ENCODE measurements around the gene HDAC9.

The HDAC9 gene

DNA sequence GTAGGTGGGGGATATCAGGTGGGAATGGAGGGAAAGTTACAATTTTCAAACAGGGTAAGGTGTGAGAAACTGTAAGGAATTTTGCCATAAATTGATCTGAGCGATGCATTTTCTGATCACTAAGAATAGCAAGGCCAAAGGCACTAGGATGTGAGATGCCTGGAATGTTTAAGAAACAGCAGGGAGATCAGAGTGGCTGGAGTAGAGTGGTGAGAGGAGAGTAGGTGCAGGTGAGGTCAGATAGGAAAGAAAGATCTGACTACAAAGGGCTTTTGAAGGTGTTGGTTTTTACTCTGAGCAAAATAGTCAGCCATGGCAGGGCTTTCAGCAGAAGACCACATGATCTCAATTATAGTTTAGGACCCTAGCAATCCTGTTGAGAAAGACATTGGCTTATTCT lies 55.0 kb downstream of the HDAC9 start:
- H3K27me3 Mint-ChIP-seq, result no peaks in the 10 kb centered on the region
- H3K4me1 Mint-ChIP-seq (ENCODE audit: low read depth), result peaks cover 18% of the 10 kb centered on the region
- no peaks in the 10 kb centered on the region for H3K9me3 Mint-ChIP-seq
- no peak overlapping the region for H3K4me3 Mint-ChIP-seq
- H3K36me3 Mint-ChIP-seq (ENCODE audit: low read depth), result no peaks in the 10 kb centered on the region
- H3K27ac Mint-ChIP-seq, result no peak overlapping the region

DNA sequence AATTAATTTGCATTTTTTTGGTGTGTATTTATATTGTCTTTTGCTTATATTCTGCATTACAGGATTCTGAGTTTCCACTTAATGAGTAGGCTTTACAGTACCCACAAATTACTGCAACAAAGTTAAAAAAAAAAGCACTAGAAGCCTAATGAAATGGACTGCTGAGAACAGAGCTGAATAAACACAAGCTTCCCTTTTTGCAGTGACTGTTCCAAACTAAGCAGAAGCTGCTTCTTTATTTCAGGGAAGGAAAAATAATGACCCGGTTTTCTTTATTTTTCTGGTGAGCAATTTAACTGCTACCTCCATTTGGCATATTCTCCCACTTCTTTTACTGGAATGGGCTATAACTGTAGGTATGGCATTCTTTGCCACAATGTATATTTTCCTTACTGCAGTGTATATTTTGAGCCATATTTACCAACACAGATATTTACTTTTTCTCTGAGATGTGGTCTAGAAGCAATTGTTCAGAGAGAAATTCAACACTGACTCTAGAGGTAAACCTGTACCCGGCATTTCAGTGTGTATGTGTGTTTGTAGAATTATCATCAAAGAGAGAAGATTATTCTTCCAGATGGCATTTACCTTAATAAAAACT lies 56.9 kb downstream of the HDAC9 start:
- Mint-ChIP-seq H3K9me3 (no peaks in the 10 kb centered on the region), H3K4me1 (ENCODE audit: low read depth) (peaks cover 18% of the 10 kb centered on the region), H3K27me3 (no peaks in the 10 kb centered on the region), H3K4me3 (no peak overlapping the region), H3K27ac (no peak overlapping the region), H3K36me3 (ENCODE audit: low read depth) (no peaks in the 10 kb centered on the region)

DNA sequence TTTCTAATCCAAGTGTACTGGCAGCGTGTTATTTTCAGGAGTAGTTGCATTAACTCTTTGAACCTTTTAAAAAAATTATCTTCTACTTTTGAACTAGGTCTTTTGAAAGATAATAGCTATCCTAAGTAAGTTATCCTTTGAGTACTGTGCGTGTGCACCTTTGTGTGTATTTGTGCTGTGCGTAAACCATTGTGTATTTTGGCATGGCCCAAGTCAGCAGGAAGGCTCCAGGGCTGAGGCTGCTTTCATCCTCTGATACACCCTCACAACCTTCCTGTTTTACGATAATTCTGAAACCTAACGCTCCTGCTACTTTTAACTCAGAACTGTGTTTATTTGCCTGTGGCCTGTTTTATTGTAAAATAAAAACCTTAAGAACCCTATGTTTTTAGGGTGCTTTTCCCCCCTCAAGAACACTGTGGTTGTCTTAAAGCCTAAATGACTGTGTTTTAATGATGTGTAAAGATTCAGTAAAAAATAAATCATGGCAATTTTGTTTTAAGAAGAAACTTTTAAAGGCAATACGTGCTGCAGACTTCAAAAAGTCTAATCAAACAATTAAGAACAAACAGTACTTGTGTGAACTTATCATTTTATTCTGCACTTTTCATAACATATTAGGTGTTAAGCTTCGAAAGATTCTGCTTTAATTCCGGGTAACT lies 57.5 kb downstream of the HDAC9 start:
- H3K4me1 Mint-ChIP-seq (ENCODE audit: low read depth), result peaks cover 19% of the 10 kb centered on the region
- H3K27me3 Mint-ChIP-seq, result no peaks in the 10 kb centered on the region
- H3K9me3 Mint-ChIP-seq, result no peaks in the 10 kb centered on the region
- no peak overlapping the region for H3K27ac Mint-ChIP-seq
- no peaks in the 10 kb centered on the region for H3K36me3 Mint-ChIP-seq (ENCODE audit: low read depth)
- no peak overlapping the region for H3K4me3 Mint-ChIP-seq

DNA sequence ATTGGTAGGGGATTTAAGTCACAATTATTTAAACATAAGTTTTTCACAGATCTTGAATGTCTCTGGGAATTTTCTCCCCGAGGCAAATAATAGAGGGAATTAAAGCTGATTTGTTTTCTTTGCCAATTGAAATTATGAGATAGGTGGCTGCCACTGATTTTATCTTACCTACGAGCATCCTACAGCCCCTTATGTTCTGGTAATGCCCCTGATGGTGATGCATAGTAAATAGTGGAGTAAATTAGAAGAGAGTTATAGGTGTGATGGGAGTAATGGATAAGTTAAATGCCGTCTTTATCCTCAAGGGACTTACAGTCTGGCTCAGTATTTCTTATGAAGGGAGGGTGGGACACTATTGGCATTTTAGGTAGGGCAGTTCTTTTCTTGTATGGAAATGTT lies 58.1 kb downstream of the HDAC9 start:
- no peaks in the 10 kb centered on the region for H3K27me3 Mint-ChIP-seq
- H3K27ac Mint-ChIP-seq, result no peak overlapping the region
- no peak overlapping the region for H3K4me3 Mint-ChIP-seq
- H3K4me1 Mint-ChIP-seq (ENCODE audit: low read depth), result peaks cover 25% of the 10 kb centered on the region
- H3K9me3 Mint-ChIP-seq, result no peaks in the 10 kb centered on the region
- H3K36me3 Mint-ChIP-seq (ENCODE audit: low read depth), result no peaks in the 10 kb centered on the region

DNA sequence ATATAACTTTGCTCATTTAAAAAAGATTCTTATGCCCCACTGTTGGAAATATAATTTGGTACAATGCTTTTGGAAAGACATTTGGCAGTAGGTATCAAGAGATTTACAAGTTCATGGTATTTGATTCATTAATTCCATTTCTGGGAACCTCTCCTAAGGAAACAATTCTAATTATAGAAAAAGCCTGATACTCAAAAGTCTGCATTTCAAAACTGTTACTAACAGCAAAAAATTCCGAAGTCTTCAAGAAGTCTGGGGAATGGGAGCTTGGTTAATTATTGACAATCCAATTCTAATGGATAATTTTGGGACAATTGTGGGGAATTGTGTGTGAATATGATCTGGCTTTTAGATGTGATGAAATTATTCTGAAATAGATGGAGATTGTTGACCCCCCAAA lies 59.6 kb downstream of the HDAC9 start:
- Mint-ChIP-seq H3K4me1 (ENCODE audit: low read depth) (peaks cover 25% of the 10 kb centered on the region), H3K9me3 (no peaks in the 10 kb centered on the region), H3K27ac (no peak overlapping the region), H3K4me3 (no peak overlapping the region), H3K36me3 (ENCODE audit: low read depth) (no peaks in the 10 kb centered on the region), H3K27me3 (no peaks in the 10 kb centered on the region)

DNA sequence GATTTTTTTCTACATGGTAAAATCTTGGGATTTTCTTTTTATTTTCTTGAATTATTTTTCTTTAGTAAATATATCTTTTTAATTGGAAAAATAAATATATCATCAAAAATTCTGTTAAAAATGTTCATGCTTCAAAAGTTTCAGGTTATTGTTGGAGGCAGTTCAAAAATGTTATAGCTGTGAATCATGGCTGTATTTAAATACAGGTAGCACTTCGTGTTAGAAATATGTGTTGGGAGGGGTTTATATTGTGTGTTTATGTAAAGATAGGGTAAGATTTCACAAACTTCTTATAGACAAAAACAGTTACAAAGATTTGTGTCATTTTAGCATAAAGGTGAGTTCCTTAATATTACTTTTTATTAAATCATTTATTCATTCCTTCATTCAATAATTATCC lies 60.4 kb downstream of the HDAC9 start:
- Mint-ChIP-seq H3K4me1 (ENCODE audit: low read depth) (peaks cover 17% of the 10 kb centered on the region), H3K36me3 (ENCODE audit: low read depth) (no peaks in the 10 kb centered on the region), H3K27ac (no peak overlapping the region), H3K27me3 (no peaks in the 10 kb centered on the region), H3K4me3 (no peak overlapping the region), H3K9me3 (no peaks in the 10 kb centered on the region)

DNA sequence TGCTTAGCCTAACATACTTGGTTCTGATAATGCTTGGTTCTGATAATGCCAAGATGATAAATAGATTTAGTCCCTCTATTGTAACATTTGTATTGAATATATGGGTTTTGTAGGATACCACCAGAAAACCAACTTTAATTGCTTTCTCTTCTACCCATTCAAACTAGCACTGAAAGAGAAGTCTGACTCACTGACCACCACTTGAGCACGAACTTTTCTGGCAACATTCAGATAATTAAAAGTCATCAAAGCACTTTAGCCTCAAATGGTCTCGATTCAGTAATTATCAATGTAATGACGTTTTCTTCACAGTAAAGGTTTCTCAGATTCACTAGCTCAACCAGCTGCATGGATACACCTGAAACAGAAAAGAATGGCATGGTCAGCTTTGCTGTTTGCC lies 63.0 kb downstream of the HDAC9 start:
- Mint-ChIP-seq H3K27ac (no peak overlapping the region), H3K27me3 (no peaks in the 10 kb centered on the region), H3K9me3 (no peaks in the 10 kb centered on the region), H3K4me1 (ENCODE audit: low read depth) (peaks cover 12% of the 10 kb centered on the region), H3K36me3 (ENCODE audit: low read depth) (no peaks in the 10 kb centered on the region), H3K4me3 (no peak overlapping the region)

DNA sequence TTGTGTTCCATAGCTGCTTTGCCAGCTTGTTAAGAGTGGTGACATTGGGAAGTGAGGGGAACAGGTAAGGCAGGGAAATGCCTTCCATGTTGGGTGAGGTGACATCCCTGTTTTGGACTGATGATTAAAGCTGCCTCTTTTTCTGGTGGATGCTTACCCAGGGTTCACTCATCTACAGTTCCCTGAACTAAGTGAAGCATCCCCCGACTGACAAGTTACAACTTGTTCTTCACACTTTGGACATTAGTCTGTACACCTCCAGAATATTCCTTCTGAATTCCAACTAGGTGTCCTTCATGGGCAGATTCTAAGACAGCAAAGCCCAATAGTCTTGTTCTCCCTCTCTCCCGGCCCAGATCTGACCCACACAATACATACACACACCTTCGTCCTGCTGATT lies 63.4 kb downstream of the HDAC9 start:
- Mint-ChIP-seq H3K9me3 (no peaks in the 10 kb centered on the region), H3K4me1 (ENCODE audit: low read depth) (peaks cover 8% of the 10 kb centered on the region), H3K27ac (no peak overlapping the region), H3K4me3 (no peak overlapping the region), H3K27me3 (no peaks in the 10 kb centered on the region), H3K36me3 (ENCODE audit: low read depth) (no peaks in the 10 kb centered on the region)

DNA sequence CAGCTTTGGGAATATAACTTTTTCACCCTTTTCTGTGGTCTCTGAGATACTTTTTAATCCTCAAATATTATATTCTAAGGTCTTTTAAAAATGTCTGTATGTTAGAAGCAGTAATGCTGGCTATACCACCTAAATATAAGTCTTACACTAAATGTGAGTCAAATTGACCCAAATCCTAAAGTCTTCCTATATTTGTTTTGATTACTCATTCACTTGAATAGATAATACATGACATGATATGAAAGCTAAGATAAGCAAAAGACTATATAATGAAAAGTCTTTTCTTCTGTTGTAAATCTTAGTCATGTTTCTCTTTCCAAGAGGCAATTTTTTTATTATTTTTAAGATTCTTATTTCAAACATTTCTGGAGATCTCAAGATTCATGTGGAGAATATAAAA lies 64.2 kb downstream of the HDAC9 start:
- Mint-ChIP-seq H3K27me3 (no peaks in the 10 kb centered on the region), H3K36me3 (ENCODE audit: low read depth) (no peaks in the 10 kb centered on the region), H3K4me1 (ENCODE audit: low read depth) (peaks cover 7% of the 10 kb centered on the region), H3K9me3 (no peaks in the 10 kb centered on the region), H3K27ac (no peak overlapping the region), H3K4me3 (no peak overlapping the region)

DNA sequence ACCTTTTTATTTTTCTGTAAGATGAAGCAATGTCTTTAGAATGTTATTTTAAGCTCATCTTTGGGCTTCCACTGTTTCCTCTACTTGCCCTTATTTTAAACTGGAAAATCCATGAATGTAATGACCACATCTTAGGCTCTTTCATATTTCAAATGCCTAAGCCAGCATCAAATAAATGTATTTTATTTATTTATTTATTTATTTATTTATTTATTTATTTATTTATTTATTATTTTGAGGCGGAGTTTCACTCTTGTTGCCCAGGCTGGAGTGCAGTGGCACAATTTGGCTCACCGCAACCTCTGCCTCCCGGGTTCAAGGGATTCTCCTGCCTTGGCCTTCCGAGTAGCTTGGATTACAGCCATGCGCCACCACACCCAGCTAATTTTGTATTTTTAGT lies 69.2 kb downstream of the HDAC9 start:
- H3K36me3 Mint-ChIP-seq (ENCODE audit: low read depth), result no peaks in the 10 kb centered on the region
- no peak overlapping the region for H3K27ac Mint-ChIP-seq
- H3K9me3 Mint-ChIP-seq, result no peaks in the 10 kb centered on the region
- H3K4me3 Mint-ChIP-seq, result no peak overlapping the region
- no peaks in the 10 kb centered on the region for H3K27me3 Mint-ChIP-seq
- H3K4me1 Mint-ChIP-seq (ENCODE audit: low read depth), result peaks cover 16% of the 10 kb centered on the region

DNA sequence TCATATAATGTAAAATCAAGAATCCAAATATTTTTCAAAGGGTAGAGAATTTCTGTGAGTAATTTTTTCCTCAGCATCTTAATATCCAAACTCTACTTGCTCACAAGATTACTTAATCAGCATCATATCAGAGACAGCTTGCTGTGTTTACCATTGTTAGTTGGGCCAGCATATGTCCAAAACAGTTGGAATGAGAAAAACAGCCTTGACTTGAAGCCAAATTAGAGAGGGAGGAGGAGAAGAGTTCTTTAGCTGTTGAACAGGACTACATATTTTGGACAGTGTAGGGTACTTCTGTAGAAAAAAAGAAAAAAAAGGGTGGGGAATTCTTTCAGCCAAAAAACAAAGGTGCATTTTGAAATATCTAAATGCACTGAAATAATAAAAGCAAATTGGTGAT lies 69.8 kb downstream of the HDAC9 start:
- Mint-ChIP-seq H3K9me3 (no peaks in the 10 kb centered on the region), H3K4me1 (ENCODE audit: low read depth) (peaks cover 16% of the 10 kb centered on the region), H3K36me3 (ENCODE audit: low read depth) (no peaks in the 10 kb centered on the region), H3K27ac (no peak overlapping the region), H3K4me3 (no peak overlapping the region), H3K27me3 (no peaks in the 10 kb centered on the region)

DNA sequence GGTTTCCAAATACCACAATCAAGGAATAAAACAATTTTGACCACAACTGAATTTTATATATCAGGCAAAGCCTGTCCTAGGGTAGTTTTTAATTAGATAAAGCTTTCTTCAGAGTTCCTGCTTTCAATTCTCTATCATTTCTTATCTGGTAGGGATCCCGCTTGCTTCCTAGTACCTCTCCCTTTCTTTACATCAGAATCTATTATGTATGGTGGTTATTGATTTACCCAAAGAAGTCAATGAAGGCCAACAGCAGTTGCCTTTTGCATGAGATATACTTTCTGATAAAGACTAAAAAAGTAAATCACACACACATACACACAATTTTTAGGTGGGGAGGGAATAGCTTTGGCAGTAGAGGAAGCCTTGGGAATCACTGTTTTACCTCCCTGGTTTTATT lies 70.7 kb downstream of the HDAC9 start:
- H3K9me3 Mint-ChIP-seq, result no peaks in the 10 kb centered on the region
- H3K4me1 Mint-ChIP-seq (ENCODE audit: low read depth), result peaks cover 16% of the 10 kb centered on the region
- no peaks in the 10 kb centered on the region for H3K27me3 Mint-ChIP-seq
- H3K4me3 Mint-ChIP-seq, result no peak overlapping the region
- no peaks in the 10 kb centered on the region for H3K36me3 Mint-ChIP-seq (ENCODE audit: low read depth)
- no peak overlapping the region for H3K27ac Mint-ChIP-seq

DNA sequence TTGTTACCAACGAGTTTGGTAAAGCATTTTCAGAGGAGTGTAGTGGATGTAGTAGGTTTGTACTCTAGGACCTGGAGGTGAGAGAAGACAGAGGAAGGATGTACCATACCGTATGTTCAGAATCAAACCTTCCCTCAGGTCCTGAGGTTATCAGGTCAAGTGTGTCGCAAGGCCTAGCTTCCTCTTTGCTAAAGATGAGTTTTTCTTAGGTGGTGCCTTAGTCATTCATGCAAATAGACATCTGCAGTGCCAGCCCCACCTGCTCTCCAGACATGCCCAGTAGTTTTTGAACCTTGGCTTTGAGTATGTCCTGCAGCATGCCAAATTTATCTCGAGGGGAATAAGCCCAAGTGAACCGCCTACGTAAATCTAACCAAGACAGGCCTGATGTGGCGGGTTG lies 71.3 kb downstream of the HDAC9 start:
- Mint-ChIP-seq H3K27me3 (no peaks in the 10 kb centered on the region), H3K36me3 (ENCODE audit: low read depth) (no peaks in the 10 kb centered on the region), H3K4me3 (no peak overlapping the region), H3K27ac (no peak overlapping the region), H3K9me3 (no peaks in the 10 kb centered on the region), H3K4me1 (ENCODE audit: low read depth) (peaks cover 16% of the 10 kb centered on the region)

DNA sequence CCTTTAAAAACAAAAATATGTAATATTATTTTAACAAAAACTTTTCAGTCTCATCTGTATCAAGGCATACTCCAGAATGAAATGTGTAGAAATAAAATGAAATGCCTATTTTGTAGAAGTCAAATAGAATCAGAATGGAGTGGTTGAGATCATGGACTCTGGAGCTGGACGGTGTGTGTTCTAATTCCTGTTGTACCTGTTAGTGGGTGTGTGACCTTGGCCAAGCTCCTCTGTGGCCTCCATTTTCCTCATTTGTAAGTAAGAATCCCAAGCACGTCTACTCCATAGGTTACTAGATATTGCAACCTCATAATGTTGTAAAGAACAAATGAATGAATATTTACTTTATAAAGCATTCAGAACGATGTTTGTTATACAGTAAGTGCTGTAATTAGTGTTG lies 74.9 kb downstream of the HDAC9 start:
- H3K9me3 Mint-ChIP-seq, result no peaks in the 10 kb centered on the region
- no peak overlapping the region for H3K4me3 Mint-ChIP-seq
- no peaks in the 10 kb centered on the region for H3K36me3 Mint-ChIP-seq (ENCODE audit: low read depth)
- H3K27me3 Mint-ChIP-seq, result no peaks in the 10 kb centered on the region
- no peak overlapping the region for H3K27ac Mint-ChIP-seq
- H3K4me1 Mint-ChIP-seq (ENCODE audit: low read depth), result peaks cover 13% of the 10 kb centered on the region

DNA sequence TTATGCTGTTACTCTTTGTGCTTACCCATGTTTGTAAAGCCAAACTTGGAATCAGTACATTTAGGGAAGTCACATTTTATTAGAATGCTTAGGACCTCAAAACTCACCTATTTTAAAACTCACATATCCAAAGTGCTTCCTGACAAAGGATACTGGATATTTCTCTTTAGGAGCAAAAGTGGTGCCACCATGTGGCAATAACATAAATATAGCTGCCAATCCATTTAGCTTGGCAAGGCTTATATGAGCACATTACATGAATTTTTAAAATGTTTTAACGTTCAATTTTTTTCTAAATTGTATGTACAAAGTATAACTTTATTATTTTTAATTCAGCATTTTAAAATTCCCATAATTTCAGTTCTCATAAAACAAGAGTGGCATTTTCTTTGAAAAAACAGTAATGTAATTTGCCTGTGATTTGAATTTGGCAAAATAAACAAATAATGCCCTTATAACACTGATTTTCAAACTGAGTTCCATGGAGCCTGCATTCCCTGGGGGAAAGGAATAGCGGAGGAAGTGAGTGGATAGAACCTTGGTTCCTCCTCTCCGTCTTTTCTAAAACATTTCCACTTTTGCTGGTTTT lies 75.4 kb downstream of the HDAC9 start:
- H3K27ac Mint-ChIP-seq, result no peak overlapping the region
- no peaks in the 10 kb centered on the region for H3K27me3 Mint-ChIP-seq
- peaks cover 13% of the 10 kb centered on the region for H3K4me1 Mint-ChIP-seq (ENCODE audit: low read depth)
- no peak overlapping the region for H3K4me3 Mint-ChIP-seq
- no peaks in the 10 kb centered on the region for H3K36me3 Mint-ChIP-seq (ENCODE audit: low read depth)
- no peaks in the 10 kb centered on the region for H3K9me3 Mint-ChIP-seq

DNA sequence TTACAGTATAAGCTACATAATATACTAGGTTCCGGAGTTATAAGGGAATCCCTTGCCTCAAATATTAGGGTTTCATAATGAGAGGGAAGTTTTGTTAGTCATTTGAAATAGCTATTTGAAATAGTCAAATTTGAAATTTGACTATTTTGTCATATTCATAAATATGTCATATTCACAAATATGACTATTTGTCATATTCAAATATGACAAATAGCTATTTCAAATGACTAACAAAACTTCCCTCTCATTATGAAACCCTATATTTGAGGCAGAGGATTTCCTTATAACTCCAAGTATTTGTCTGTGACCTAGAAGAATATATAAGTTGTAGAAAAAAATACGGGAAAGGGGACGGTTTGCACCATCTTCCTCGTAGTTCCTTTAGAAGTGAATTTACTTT lies 76.6 kb downstream of the HDAC9 start:
- Mint-ChIP-seq H3K36me3 (ENCODE audit: low read depth) (no peaks in the 10 kb centered on the region), H3K4me1 (ENCODE audit: low read depth) (peaks cover 10% of the 10 kb centered on the region), H3K9me3 (no peaks in the 10 kb centered on the region), H3K4me3 (no peak overlapping the region), H3K27ac (no peak overlapping the region), H3K27me3 (no peaks in the 10 kb centered on the region)

All from stimulated activated naive CD8-positive, alpha-beta T cell treated with anti-CD3 and anti-CD28 coated beads, Interleukin-15, Interleukin-2, amounts not matched to agents 100 ng/mL and 50 ng/mL, for 24 hours (primary cell).